Epithelial cell of proximal tubule (primary cell): Measurements from ENCODE around the gene UBIAD1. TPM values are rescaled to one million over a fixed set of nuclear protein-coding genes. Genes with fewer than 3 reads are reported as not detected.
"Not testable (repeated sequence)": the region's sequence is repeated elsewhere in the genome, so short reads cannot be mapped to it uniquely, and the experiment has no call there.

Source experiments
- DNase-seq: peaks from one replicate; pipeline ENCODE4 v3.0.0-alpha.2; 2011; ENCODE audit warnings: low read depth
- H3K4me3 ChIP-seq: 2 replicates; pipeline ENCODE4 v1.5.1; 2011; ENCODE audit warnings: low read depth, mild to moderate bottlenecking, low read length
- total RNA-seq: library from RNA; depleted of rRNA; stranded (reverse); fragments of >200 nt; gene quantifications from 2 replicates; pipeline ENCODE4 v1.2.3, GENCODE V29; 2015
- TF ChIP-seq, protein P1 (sequence below): conservative IDR thresholded peaks from 2 replicates; pipeline ENCODE4 v1.5.1; 2012; ENCODE audit warnings: low read depth, mild to moderate bottlenecking, low read length

UBIAD1 gene
- total RNA-seq, 1 donor from 2014 or later = 6.2 TPM

GRCh38 chr1:11298390-11299224 is 25.6 kb downstream of the UBIAD1 start:
- TF ChIP-seq, protein P1, sequence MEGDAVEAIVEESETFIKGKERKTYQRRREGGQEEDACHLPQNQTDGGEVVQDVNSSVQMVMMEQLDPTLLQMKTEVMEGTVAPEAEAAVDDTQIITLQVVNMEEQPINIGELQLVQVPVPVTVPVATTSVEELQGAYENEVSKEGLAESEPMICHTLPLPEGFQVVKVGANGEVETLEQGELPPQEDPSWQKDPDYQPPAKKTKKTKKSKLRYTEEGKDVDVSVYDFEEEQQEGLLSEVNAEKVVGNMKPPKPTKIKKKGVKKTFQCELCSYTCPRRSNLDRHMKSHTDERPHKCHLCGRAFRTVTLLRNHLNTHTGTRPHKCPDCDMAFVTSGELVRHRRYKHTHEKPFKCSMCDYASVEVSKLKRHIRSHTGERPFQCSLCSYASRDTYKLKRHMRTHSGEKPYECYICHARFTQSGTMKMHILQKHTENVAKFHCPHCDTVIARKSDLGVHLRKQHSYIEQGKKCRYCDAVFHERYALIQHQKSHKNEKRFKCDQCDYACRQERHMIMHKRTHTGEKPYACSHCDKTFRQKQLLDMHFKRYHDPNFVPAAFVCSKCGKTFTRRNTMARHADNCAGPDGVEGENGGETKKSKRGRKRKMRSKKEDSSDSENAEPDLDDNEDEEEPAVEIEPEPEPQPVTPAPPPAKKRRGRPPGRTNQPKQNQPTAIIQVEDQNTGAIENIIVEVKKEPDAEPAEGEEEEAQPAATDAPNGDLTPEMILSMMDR = no peak
- H3K4me3 ChIP-seq = no peak overlapping the region

DNA sequence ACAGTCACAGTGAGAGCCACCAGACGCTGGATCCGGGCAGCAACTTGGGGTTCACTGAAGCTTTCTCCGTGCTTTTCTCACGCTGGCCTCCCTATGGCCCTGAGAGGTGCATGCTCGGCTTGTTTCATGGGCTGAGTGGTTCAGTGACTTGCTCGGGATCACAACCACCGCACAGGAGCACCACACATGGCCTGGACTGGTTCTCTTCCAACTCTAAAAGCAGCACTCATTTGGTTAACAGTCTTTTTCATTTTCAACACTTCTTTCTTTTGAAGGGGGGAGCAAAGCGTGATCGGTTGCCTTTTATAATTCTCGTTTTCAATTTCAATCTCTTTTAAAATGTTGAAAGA is 26.2 kb downstream of the UBIAD1 start:
- TF ChIP-seq, protein P1 = no peak
- H3K4me3 ChIP-seq = no peak overlapping the region
- DNase-seq = no peak

More at GRCh38 chr1:11298390-11299224, 25.6 kb downstream of the UBIAD1 start:
- DNase-seq = no peak

GRCh38 chr1:11301601-11302000 is 28.6 kb downstream of the UBIAD1 start:
- no peak for DNase-seq
- TF ChIP-seq, protein P1 = no peak
- H3K4me3 ChIP-seq = no peak overlapping the region

DNA sequence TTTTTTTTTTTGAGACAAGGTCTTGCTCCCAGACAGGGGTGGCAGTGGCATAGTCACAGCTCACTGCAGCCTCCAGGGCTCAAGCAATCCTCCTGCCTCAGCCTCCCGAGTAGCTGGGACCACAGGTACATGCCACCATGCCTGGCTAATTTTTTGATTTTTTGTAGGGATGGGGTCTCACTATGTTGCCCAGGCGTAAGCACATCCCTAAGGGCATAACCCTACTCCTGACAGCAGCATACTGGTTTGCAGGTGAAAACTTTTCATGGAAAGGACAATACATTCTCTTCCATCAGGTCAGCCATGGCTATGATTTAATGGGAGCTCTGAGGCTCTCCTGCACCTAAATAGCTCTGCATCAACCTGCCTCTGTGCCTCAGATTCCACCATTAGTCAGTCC is 29.4 kb downstream of the UBIAD1 start:
- DNase-seq = no peak
- no peak overlapping the region for H3K4me3 ChIP-seq
- TF ChIP-seq, protein P1 = no peak

DNA sequence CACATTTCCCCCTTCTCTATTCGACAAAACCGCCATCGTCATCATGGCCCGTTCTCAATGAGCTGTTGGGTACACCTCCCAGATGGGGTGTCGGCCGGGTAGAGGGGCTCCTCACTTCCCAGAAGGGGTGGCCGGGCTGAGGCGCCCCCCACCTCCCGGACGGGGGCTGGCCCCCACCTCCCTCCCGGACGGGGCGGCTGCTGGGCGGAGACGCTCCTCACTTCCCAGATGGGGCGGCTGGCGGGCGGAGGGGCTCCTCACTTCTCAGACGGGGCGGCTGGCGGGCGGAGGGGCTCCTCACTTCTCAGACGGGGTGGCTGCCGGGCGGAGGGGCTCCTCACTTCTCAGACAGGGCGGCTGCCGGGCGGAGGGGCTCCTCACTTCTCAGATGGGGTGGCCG is 32.5 kb downstream of the UBIAD1 start:
- not testable (repeated sequence) for H3K4me3 ChIP-seq, DNase-seq

- no peak overlapping the region for H3K4me3 ChIP-seq
- TF ChIP-seq, protein P1 = no peak
- DNase-seq = no peak
These were observed 34.9 kb downstream of the UBIAD1 start for GRCh38 chr1:11307852-11308251.

DNA sequence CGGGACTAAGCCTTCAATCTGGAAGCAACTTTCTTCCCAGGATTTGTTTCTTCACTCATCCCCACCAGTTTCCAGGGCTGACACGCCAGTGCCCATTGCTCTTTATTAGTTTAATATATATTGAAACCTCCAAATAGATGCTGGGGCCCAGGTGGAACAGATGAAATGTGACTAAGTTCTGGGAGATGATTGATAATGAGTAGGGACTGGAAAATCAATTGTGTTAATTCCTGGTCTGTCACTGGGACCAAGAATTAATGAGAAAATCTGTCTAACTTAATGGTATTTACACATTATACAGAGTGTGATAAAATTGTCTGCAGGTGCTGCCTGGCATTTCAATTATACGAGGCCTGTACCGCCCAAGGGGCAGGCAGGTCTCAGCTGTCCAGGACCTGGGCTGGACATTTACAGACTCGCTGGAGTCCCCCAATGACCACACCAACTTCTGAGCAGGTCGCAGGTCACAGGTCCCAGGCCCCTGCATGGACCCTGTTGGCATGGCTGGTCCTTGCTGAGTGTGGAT is 35.8 kb downstream of the UBIAD1 start:
- TF ChIP-seq, protein P1 = no peak
- no peak overlapping the region for H3K4me3 ChIP-seq

More for the DNA sequence above, 35.8 kb downstream of the UBIAD1 start:
- no peak for DNase-seq
